ENCODE measurements around the gene HNRNPAB. TPM values are rescaled to one million over a fixed set of nuclear protein-coding genes. Genes with fewer than 3 reads are reported as not detected.

The HNRNPAB gene
- total RNA-seq, 1 experiment from 2014 or later = 547 TPM

- Histone ChIP-seq H3K14ac (ENCODE audit: insufficient read depth, low read length) (no peak overlapping the region), H3K9ac (ENCODE audit: extremely low read depth, insufficient read length, low read length) (no peak overlapping the region), H4K8ac (replicated peaks; ENCODE audit: insufficient read length, low read depth, low read length) (no peak overlapping the region), H4K91ac (ENCODE audit: insufficient read length, low read depth, low read length) (no peak overlapping the region), H2AFZ (ENCODE audit: low read length) (no peak overlapping the region), H2BK12ac (ENCODE audit: insufficient read length, low read depth, low read length) (no peak overlapping the region), H3K56ac (ENCODE audit: insufficient read length, low read depth, low read length) (no peak overlapping the region), H3K79me1 (ENCODE audit: insufficient read depth, low read depth, low read length, poor library complexity, severe bottlenecking) (no peaks in the 10 kb centered on the region), H3K79me2 (ENCODE audit: insufficient read depth, low read length) (no peaks in the 10 kb centered on the region), H4K20me1 (ENCODE audit: control insufficient read depth, insufficient read depth, insufficient read length) (no peaks in the 10 kb centered on the region), H3K18ac (ENCODE audit: insufficient read length, low read depth, low read length) (no peak overlapping the region), H3K27me3 (ENCODE audit: insufficient read depth, low read length) (no peaks in the 10 kb centered on the region), H3K4me1 (ENCODE audit: insufficient read depth, low read length) (peaks cover 2% of the 10 kb centered on the region; the same call in 1 of the 2 replicates), H3K4ac (ENCODE audit: low read depth, low read length) (no peak overlapping the region), H2BK5ac (ENCODE audit: insufficient read length, low read length) (no peak overlapping the region), H2BK120ac (ENCODE audit: low read depth, low read length, poor library complexity, severe bottlenecking) (no peak overlapping the region), H2BK20ac (ENCODE audit: low read depth, low read length, poor library complexity, severe bottlenecking) (no peak overlapping the region), H3K9me3 (ENCODE audit: control insufficient read depth, low read depth, low read length) (no peaks in the 10 kb centered on the region), H2AK5ac (ENCODE audit: insufficient read length, low read length) (no peak overlapping the region), H3K27ac (ENCODE audit: insufficient read length, low read depth, low read length) (no peak overlapping the region), H2BK15ac (ENCODE audit: low read depth, low read length) (no peak overlapping the region), H3K4me2 (ENCODE audit: insufficient read depth, insufficient read length, low read length) (no peak overlapping the region), H3T11ph (ENCODE audit: low read length) (no peak overlapping the region), H3K23ac (ENCODE audit: insufficient read length, low read depth, low read length) (no peak overlapping the region), H4K5ac (ENCODE audit: insufficient read length, low read depth, low read length) (no peak overlapping the region), H3K23me2 (ENCODE audit: insufficient read length, low read depth, low read length, poor library complexity, severe bottlenecking) (no peaks in the 10 kb centered on the region)
- WGBS (ENCODE audit: extremely low coverage, insufficient read length, low lambda C conversion rate) = no CpG with 5 or more reads among the region's 3 CpGs
- Mint-ChIP-seq H3K9me3 (no peaks in the 10 kb centered on the region), H3K4me3 (no peak overlapping the region), H3K36me3 (ENCODE audit: insufficient read depth in 1 of 3, low read depth in 3 of 3) (peaks cover 31 to 86% (median 73%) of the 10 kb centered on the region in 3 experiments; a peak in 6 of 7 replicates), H3K27ac (no peak overlapping the region), H3K4me1 (peaks cover 18 to 25% of the 10 kb centered on the region in 2 experiments), H3K27me3 (ENCODE audit: low read depth) (no peaks in the 10 kb centered on the region; the same call in 1 of the 2 replicates)
- DNase-seq = no peak
- no peak for TF ChIP-seq CTCF (conservative IDR thresholded peaks at IDR 0.05)
These were observed 14.5 kb downstream of the HNRNPAB start for GRCh38 chr5:178218827-178219226.
